ENCODE data around the gene TMOD1. TPM values are rescaled to one million over a fixed set of nuclear protein-coding genes. Genes with fewer than 3 reads are reported as not detected.

TMOD1 gene
- total and polyA plus RNA-seq, 3 donors from 2014 or later, result 3.9 to 7.8 (median 3.9) TPM

DNA sequence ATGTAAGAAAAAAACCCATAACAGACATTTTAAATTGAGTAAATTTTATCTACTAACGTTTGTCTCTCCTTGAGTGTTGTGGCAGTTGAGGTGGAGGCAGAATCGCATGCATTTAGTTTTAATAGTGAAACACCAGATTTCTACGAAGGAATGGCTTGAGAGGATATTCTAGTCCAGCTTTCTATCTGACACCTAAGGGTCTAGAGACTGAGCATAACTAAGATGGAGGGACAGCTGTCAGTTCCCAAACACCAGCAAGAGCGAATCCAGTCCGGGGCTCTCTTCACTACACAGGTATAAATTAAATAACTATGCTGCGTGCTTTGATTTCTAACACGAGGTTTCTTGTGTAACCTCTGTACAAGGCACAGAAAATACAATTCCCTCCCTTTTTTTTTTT is 133.6 kb downstream of the TMOD1 start:
- H3K27ac ChIP-seq, result peak overlapping the region in 1 of 2 donors; percentile 99
- peaks cover 47% of the 10 kb centered on the region for H3K4me1 ChIP-seq
- WGBS, 2 donors, result 47 to 52% methylated on average over 7 of the region's 7 CpGs
- DNase-seq, result no peak
- H3K36me3 ChIP-seq (ENCODE audit: low read depth, missing control alignments), result no peaks in the 10 kb centered on the region
- no peak for TF ChIP-seq POLR2A (IDR thresholded peaks at IDR 0.05)
- TF ChIP-seq CTCF (IDR thresholded peaks at IDR 0.05), result no peak
- no peaks in the 10 kb centered on the region for H3K9me3 ChIP-seq
- H3K27me3 ChIP-seq, result no peaks in the 10 kb centered on the region
- no peak overlapping the region for H3K4me3 ChIP-seq
- intact Hi-C loops (cut with DNase I; ENCODE audit: low total_unique reads), result loop anchor here (10.0 kb wide), 2 partner anchors 60 kb away; partner anchors contain the start of gene XPA

- intact Hi-C loops (cut with DNase I; ENCODE audit: low total_unique reads), result loop anchor here (10.0 kb wide), 2 partner anchors 58 to 62 kb away; partner anchors contain the start of gene XPA
- TF ChIP-seq POLR2A (IDR thresholded peaks at IDR 0.05) (no peak), CTCF (IDR thresholded peaks at IDR 0.05) (no peak)
- no peak overlapping the region for H3K4me3 ChIP-seq
- WGBS, 2 donors, result 58 to 63% methylated on average over 3 of the region's 3 CpGs
- DNase-seq, result no peak
- no peaks in the 10 kb centered on the region for H3K9me3 ChIP-seq
- H3K36me3 ChIP-seq (ENCODE audit: low read depth, missing control alignments), result no peaks in the 10 kb centered on the region
- H3K4me1 ChIP-seq, result peaks cover 40% of the 10 kb centered on the region
- H3K27ac ChIP-seq, result no peak overlapping the region
- no peaks in the 10 kb centered on the region for H3K27me3 ChIP-seq
Observed at GRCh38 chr9:97636903-97637302, 135.4 kb downstream of the TMOD1 start.

DNA sequence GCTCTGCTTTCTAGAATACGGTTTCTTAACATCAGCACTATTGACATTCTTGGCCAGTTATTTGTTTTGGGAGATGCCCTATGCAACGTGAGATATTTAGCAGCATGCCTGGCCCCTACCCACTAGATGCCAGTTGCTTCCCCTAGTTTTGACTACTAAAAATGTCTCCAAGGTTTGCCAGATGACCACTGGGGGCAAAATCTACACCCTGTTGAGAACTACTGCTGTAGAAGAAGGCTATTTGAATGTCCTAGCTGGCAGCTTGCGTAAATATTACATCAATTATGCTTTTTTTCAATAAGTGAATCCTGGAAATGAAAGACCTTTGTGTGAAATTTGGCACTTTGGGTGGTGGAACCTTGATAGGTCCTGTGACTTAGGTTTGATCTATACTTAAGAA is 137.2 kb downstream of the TMOD1 start:
- peak in 1 of 3 experiments; percentile 19 for TF ChIP-seq CTCF (IDR thresholded peaks at IDR 0.05)
- no peak for TF ChIP-seq POLR2A (IDR thresholded peaks at IDR 0.05)
- intact Hi-C loops (cut with DNase I; ENCODE audit: low total_unique reads), result loop anchor here (10.0 kb wide), 2 partner anchors 56 to 64 kb away; partner anchors contain the start of gene XPA
- Histone ChIP-seq H3K9me3 (no peaks in the 10 kb centered on the region), H3K4me3 (no peak overlapping the region), H3K27ac (no peak overlapping the region), H3K36me3 (ENCODE audit: low read depth, missing control alignments) (no peaks in the 10 kb centered on the region), H3K27me3 (no peaks in the 10 kb centered on the region), H3K4me1 (peaks cover 40% of the 10 kb centered on the region)
- 57 to 70% methylated on average over 3 of the region's 3 CpGs for whole genome bisulfite sequencing, 2 donors
- no peak for DNase-seq

- TF ChIP-seq CTCF (IDR thresholded peaks at IDR 0.05) (no peak), POLR2A (IDR thresholded peaks at IDR 0.05) (no peak)
- H3K27ac ChIP-seq, result no peak overlapping the region
- no peaks in the 10 kb centered on the region for H3K36me3 ChIP-seq (ENCODE audit: low read depth, missing control alignments)
- H3K27me3 ChIP-seq, result no peaks in the 10 kb centered on the region
- H3K9me3 ChIP-seq, result no peaks in the 10 kb centered on the region
- H3K4me1 ChIP-seq, result peaks cover 30% of the 10 kb centered on the region
- 90 to 92% methylated on average over 2 of the region's 2 CpGs for WGBS, 2 donors
- intact Hi-C loops (cut with DNase I; ENCODE audit: low total_unique reads), result no loop called here
- DNase-seq, result no peak
- no peak overlapping the region for H3K4me3 ChIP-seq
Observed at GRCh38 chr9:97640325-97640724, 138.9 kb downstream of the TMOD1 start.

- H3K27ac ChIP-seq, result no peak overlapping the region
- DNase-seq, result no peak
- H3K4me3 ChIP-seq, result no peak overlapping the region
- TF ChIP-seq CTCF (IDR thresholded peaks at IDR 0.05) (no peak), POLR2A (IDR thresholded peaks at IDR 0.05) (no peak)
- H3K27me3 ChIP-seq, result no peaks in the 10 kb centered on the region
- intact Hi-C loops (cut with DNase I; ENCODE audit: low total_unique reads), result no loop called here
- H3K4me1 ChIP-seq, result no peaks in the 10 kb centered on the region
- H3K36me3 ChIP-seq (ENCODE audit: low read depth, missing control alignments), result no peaks in the 10 kb centered on the region
- H3K9me3 ChIP-seq, result no peaks in the 10 kb centered on the region
Observed at GRCh38 chr9:97645720-97646119, 144.3 kb downstream of the TMOD1 start.

All from testis (tissue), 3 donors.